ENCODE measurements around the gene ATL3. TPM values are rescaled to one million over a fixed set of nuclear protein-coding genes. Genes with fewer than 3 reads are reported as not detected.

The ATL3 gene
- total RNA-seq, 6 experiments from 2014 or later: 29.9 to 37.6 (median 32.4) TPM

- WGBS (ENCODE audit: insufficient coverage, low coverage, low lambda C conversion rate, missing lambda C conversion rate): 88% methylated on average over 1 of the region's 3 CpGs
- Histone ChIP-seq H3K36me3 (peaks cover 8 to 47% (median 20%) of the 10 kb centered on the region in 4 donors), H3K27me3 (no peaks in the 10 kb centered on the region), H3K4me3 (no peak overlapping the region), H3K9me3 (no peaks in the 10 kb centered on the region), H3K4me1 (peaks cover 0 to 9% (median 0%) of the 10 kb centered on the region in 4 donors), H3K27ac (no peak overlapping the region)
- TF ChIP-seq, protein P1, sequence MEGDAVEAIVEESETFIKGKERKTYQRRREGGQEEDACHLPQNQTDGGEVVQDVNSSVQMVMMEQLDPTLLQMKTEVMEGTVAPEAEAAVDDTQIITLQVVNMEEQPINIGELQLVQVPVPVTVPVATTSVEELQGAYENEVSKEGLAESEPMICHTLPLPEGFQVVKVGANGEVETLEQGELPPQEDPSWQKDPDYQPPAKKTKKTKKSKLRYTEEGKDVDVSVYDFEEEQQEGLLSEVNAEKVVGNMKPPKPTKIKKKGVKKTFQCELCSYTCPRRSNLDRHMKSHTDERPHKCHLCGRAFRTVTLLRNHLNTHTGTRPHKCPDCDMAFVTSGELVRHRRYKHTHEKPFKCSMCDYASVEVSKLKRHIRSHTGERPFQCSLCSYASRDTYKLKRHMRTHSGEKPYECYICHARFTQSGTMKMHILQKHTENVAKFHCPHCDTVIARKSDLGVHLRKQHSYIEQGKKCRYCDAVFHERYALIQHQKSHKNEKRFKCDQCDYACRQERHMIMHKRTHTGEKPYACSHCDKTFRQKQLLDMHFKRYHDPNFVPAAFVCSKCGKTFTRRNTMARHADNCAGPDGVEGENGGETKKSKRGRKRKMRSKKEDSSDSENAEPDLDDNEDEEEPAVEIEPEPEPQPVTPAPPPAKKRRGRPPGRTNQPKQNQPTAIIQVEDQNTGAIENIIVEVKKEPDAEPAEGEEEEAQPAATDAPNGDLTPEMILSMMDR (IDR thresholded peaks at IDR 0.05): no peak
- no peak for TF ChIP-seq POLR2A (IDR thresholded peaks at IDR 0.05)
- no peak for DNase-seq
- intact Hi-C loops (cut with DNase I): no loop called here
- no peak for ATAC-seq
These were observed 41.8 kb downstream of the ATL3 start for GRCh38 chr11:63629426-63629825.

DNA sequence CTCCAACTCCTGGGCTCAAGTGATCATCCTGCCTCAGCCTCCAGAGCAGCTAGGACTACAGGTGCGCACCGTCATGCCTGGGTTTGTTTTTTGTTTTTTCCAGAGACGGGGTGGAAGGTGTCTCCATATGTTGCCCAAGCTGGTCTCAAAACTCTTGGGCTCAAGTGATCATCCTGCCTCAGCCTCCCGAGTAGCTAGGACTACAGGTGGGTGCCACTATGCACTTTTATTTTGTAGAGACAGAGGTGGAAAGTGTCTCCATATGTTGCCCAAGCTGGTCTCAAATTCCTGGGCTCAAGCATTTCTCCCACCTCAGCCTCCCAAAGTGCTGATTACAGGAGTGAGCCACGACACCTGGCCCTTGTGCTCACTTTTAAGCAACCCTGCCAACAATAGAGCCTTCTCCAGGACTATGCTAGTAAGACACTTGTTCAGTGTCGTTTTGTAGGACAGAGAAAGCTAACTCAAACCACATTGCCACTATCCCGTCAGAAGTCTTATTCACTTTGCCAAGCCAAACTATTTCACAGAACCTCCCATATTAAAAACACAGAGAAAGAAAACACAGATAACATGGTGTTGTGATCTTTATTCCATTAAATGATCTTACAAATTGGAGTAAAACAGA lies 47.5 kb downstream of the ATL3 start:
- H3K36me3 ChIP-seq: peaks cover 0 to 8% (median 0%) of the 10 kb centered on the region in 4 donors
- H3K9me3 ChIP-seq: no peaks in the 10 kb centered on the region
- H3K4me1 ChIP-seq: peaks cover 0 to 6% (median 0%) of the 10 kb centered on the region in 4 donors
- no peak overlapping the region for H3K4me3 ChIP-seq
- intact Hi-C loops (cut with DNase I): no loop called here
- no peak for TF ChIP-seq POLR2A (IDR thresholded peaks at IDR 0.05)
- TF ChIP-seq, protein P1 (IDR thresholded peaks at IDR 0.05): no peak
- DNase-seq (no peak), ATAC-seq (peak in 1 of 4 donors; percentile 31)
- H3K27ac ChIP-seq: no peak overlapping the region
- H3K27me3 ChIP-seq: no peaks in the 10 kb centered on the region
- WGBS (ENCODE audit: insufficient coverage, low coverage, low lambda C conversion rate, missing lambda C conversion rate): 48% methylated on average over 6 of the region's 7 CpGs

- no peaks in the 10 kb centered on the region for H3K9me3 ChIP-seq
- no peak overlapping the region for H3K27ac ChIP-seq
- ATAC-seq (peak in 3 of 4 donors; percentile 24 to 88 (median 41)), DNase-seq (no peak)
- no peak overlapping the region for H3K4me3 ChIP-seq
- no peaks in the 10 kb centered on the region for H3K27me3 ChIP-seq
- 21% methylated on average over 2 of the region's 2 CpGs for WGBS (ENCODE audit: insufficient coverage, low coverage, low lambda C conversion rate, missing lambda C conversion rate)
- peaks cover 0 to 1% (median 0%) of the 10 kb centered on the region in 4 donors for H3K4me1 ChIP-seq
- TF ChIP-seq POLR2A (IDR thresholded peaks at IDR 0.05): no peak
- TF ChIP-seq, protein P1 (IDR thresholded peaks at IDR 0.05): no peak
- H3K36me3 ChIP-seq: no peaks in the 10 kb centered on the region
- intact Hi-C loops (cut with DNase I): no loop called here
These were observed 48.9 kb downstream of the ATL3 start for GRCh38 chr11:63622323-63622722.

DNA sequence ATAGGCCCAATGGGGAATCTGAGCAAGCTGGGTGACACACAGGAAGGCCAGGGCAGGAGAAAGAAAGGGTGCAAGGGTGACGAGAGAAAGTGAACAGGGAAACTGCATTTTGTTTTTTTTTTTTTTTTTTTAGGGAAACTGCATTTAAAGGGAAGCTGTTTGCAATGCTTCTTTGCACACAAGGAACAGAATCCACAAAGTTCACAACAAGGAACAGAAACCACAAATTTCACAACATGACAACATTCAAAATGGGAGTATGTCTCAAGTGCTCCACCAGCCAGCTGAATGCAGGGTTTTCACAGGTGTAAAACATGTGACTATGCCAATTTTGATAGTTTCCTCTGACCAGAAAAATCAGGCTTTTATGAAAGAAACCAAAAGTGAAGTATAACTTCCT lies 50.1 kb downstream of the ATL3 start:
- Histone ChIP-seq H3K9me3 (no peaks in the 10 kb centered on the region), H3K4me3 (no peak overlapping the region), H3K4me1 (no peaks in the 10 kb centered on the region), H3K27me3 (no peaks in the 10 kb centered on the region), H3K36me3 (no peaks in the 10 kb centered on the region), H3K27ac (no peak overlapping the region)
- TF ChIP-seq POLR2A (IDR thresholded peaks at IDR 0.05): no peak
- TF ChIP-seq, protein P1 (IDR thresholded peaks at IDR 0.05): no peak
- WGBS (ENCODE audit: insufficient coverage, low coverage, low lambda C conversion rate, missing lambda C conversion rate): 70% methylated on average over 1 of the region's 1 CpG
- intact Hi-C loops (cut with DNase I): no loop called here
- DNase-seq (no peak), ATAC-seq (peak in 3 of 4 donors; percentile 23 to 44 (median 42))

Data from right lobe of liver (tissue), 6 donors.